GM10248 (cell line): ENCODE data around the gene OR6K6.

Source experiments
- CTCF ChIA-PET: fragments of 300-600 bp; sonication (Branson Sonifier 250); formaldehyde crosslinking; extraction: SDS; loops from one replicate; lab custom pipeline; 2021; ENCODE audit warnings: antibody characterized with exemption; lab: Yijun Ruan, JAX
- POLR2A ChIA-PET: fragments of 350-650 bp; sonication (Branson Sonifier 250); formaldehyde crosslinking; extraction: SDS; loops from one replicate; lab custom pipeline; 2020; ENCODE audit warnings: antibody characterized with exemption; lab: Yijun Ruan, JAX
- DNase-seq: peaks from one replicate; pipeline ENCODE4 v3.0.0; 2012; ENCODE audit errors: extremely low spot score
- CTCF ChIP-seq: IDR thresholded peaks from 2 replicates; pipeline ENCODE4 v1.5.1; 2012; ENCODE audit warnings: mild to moderate bottlenecking, low read depth; ENCODE audit errors: extremely low read depth, missing control alignments, control extremely low read depth

Gene OR6K6

GRCh38 chr1:158720620-158721019, 33.9 kb upstream of the OR6K6 start, which contains the start of gene OR6K3:
OR6K3 (minus strand) TSS chr1:158720720; CDS start chr1:158718115, 2,605 bp downstream.
- no peak for DNase-seq

DNA sequence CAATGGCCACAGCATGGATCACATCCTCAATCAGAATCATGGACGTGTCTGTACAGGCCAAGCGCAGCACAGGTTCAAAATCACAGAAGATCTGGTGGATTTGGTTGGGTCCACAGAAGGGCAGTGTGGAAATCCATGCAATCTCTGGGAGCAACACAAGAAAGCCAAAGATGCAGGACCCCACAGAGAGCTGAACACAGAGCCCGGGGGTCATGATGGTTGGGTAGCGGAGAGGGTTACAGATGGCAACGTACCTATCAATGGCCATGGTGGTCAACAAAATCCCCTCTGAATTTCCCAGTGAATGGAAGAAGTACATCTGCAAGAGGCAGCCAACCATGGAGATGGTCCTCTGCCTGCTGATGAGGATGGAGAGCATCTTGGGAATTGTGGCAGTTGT, 30.1 kb upstream of the OR6K6 start:
- ChIA-PET CTCF (no interaction called here), POLR2A (no interaction called here)
- DNase-seq = no peak
- TF ChIP-seq CTCF = no peak

More at GRCh38 chr1:158720620-158721019, 33.9 kb upstream of the OR6K6 start, which contains the start of gene OR6K3:
- TF ChIP-seq CTCF = no peak
- CTCF ChIA-PET = no interaction called here
- POLR2A ChIA-PET = no interaction called here

DNA sequence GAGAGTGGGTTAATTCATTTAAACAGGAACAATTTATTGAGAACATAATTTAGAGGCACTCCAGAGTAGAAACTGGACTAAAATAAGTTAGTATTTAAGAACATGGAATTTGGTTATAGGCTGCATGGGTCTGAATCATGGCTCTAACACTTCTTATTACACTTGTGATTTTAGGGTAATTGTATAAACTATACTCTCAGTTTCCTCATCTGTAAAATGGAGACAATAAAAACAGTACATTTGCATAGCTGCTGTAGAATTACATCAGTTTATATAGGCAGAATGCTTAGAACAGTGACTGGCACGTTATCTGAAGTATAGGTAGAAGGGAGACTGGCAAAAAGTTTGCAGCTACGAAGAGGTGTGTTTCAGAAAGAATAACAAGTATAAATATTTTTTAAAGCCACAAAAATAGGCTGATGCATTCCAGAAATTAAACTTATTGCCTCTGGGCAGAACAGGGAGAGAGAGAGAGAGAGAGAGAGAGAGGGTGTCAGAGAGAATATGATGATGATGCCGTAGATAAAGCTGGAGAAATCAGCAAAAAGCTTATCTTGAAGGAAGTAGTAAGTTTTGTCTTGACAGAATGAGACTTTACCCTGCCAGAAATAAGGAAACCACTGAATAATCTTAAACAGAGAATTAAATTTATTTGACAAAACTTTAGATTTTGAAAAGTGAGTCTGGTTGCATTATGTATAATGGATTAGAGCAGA, 25.9 kb upstream of the OR6K6 start:
- no peak for TF ChIP-seq CTCF
- DNase-seq = no peak
- POLR2A ChIA-PET = no interaction called here
- CTCF ChIA-PET = no interaction called here

DNA sequence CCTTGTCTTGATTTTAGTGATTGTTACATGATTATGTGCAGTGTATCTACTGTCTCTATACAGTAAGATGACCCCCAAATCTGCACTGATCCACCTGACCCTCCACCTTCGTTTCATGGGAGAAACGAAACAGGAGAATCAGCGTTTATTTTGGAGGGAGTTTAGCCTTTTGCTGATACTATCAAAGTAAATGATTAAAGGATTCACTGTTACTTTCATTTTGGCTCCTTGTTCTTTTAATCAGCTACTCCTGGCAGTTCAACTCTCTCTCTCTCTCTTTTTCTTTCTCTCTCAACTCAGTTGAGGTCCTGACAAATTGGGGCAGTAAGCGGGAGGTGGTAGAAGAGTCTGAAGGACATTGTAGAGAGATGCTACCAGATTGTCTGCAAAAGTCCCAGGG, 24.1 kb upstream of the OR6K6 start:
- ChIA-PET POLR2A (no interaction called here), CTCF (no interaction called here)
- TF ChIP-seq CTCF = no peak
- DNase-seq = no peak

DNA sequence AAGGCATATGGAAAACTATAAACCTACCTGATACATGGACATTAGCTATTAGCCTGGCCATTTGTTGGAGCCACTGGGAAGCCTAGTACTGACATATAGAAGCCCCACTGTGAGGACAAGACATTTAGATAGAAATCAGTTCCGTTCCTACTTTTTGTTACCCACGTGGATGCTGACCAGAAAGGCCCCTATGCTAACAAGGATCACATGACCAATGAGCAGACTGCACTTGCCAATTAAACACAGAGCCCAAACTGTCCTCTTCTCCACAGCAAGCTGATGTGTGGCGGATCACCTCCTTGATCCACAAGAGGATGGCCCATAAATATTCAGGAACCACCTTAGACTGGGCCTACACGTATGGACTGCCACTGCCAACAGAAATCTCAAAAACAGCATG, 22.8 kb upstream of the OR6K6 start:
- CTCF ChIA-PET = interaction anchor here (0.9 to 1.3 kb wide), 2 partner anchors 10 to 12 kb away, joined by 3 read pairs; no protein-coding TSS in a partner anchor
- DNase-seq = no peak
- POLR2A ChIA-PET = no interaction called here
- TF ChIP-seq CTCF = no peak

DNA sequence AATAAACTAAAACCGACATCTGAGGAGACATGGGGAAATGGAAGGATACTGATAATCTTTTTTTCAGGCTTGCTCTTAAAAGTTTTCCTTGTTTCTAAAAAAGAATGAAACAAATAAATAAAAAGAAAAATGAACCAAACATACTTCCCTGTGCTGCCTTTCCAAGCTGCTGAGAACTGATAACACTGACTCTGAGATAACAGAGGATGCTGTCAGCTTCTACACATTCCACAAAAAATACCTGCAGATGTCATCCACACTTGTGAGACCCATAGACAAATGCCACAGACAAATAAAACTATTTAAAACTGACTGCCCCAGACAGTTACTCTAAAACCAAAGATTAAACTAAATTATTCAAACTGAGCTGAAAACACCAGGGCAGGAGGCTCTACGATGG, 22.0 kb upstream of the OR6K6 start:
- no peak for DNase-seq
- TF ChIP-seq CTCF = no peak
- ChIA-PET CTCF (no interaction called here), POLR2A (no interaction called here)

- CTCF ChIA-PET = no interaction called here
- DNase-seq = no peak
- POLR2A ChIA-PET = no interaction called here
These were observed 18.7 kb upstream of the OR6K6 start for GRCh38 chr1:158735848-158736247.

More at GRCh38 chr1:158735848-158736247, 18.7 kb upstream of the OR6K6 start:
- TF ChIP-seq CTCF = no peak
